Superior temporal gyrus (tissue), 1 donor: ENCODE data around the gene SLC35A2.

Experiments
- DNase-seq: peaks from one replicate; pipeline ENCODE4 v3.0.0-alpha.2; 2016; ENCODE audit errors: extremely low spot score

Gene SLC35A2

GRCh38 chrX:48911412-48912182 lies at the start of gene SLC35A2:
Gene SLC35A2, minus strand, starts transcription at chrX:48911646. Its CDS starts 10 bp downstream, at chrX:48911636.
- DNase-seq: peak; percentile 85

GRCh38 chrX:48960291-48960690 lies 48.8 kb upstream of the SLC35A2 start:
- no peak for DNase-seq

GRCh38 chrX:48958635-48959094 lies 47.2 kb upstream of the SLC35A2 start:
- DNase-seq: peak; percentile 13

GRCh38 chrX:48957827-48958634 lies 46.6 kb upstream of the SLC35A2 start:
- DNase-seq: peak; percentile 94

GRCh38 chrX:48957477-48957826 lies 46.0 kb upstream of the SLC35A2 start, which contains the start of gene OTUD5:
Gene OTUD5, minus strand, starts transcription at chrX:48957607. Its CDS starts 37 bp downstream, at chrX:48957570.
- DNase-seq: peak; percentile 55

GRCh38 chrX:48956728-48957414 lies 45.4 kb upstream of the SLC35A2 start:
- DNase-seq: no peak

- DNase-seq: no peak
Observed at GRCh38 chrX:48948589-48948988, 37.1 kb upstream of the SLC35A2 start.

GRCh38 chrX:48945517-48946348 lies 34.3 kb upstream of the SLC35A2 start:
- DNase-seq: peak; percentile 33

- no peak for DNase-seq
Observed at GRCh38 chrX:48942895-48943294, 31.4 kb upstream of the SLC35A2 start.

GRCh38 chrX:48940404-48940955 lies 29.0 kb upstream of the SLC35A2 start:
- no peak for DNase-seq

GRCh38 chrX:48939524-48940228 lies 28.2 kb upstream of the SLC35A2 start:
- no peak for DNase-seq

- DNase-seq: no peak
Observed at GRCh38 chrX:48938721-48939425, 27.4 kb upstream of the SLC35A2 start.

- no peak for DNase-seq
Observed at GRCh38 chrX:48937054-48937907, 25.8 kb upstream of the SLC35A2 start.

- no peak for DNase-seq
Observed at GRCh38 chrX:48936429-48937053, 25.1 kb upstream of the SLC35A2 start.

- DNase-seq: no peak
Observed at GRCh38 chrX:48935301-48935670, 23.8 kb upstream of the SLC35A2 start.

GRCh38 chrX:48934581-48935300 lies 23.3 kb upstream of the SLC35A2 start:
- DNase-seq: no peak

GRCh38 chrX:48933757-48934156 lies 22.3 kb upstream of the SLC35A2 start:
- no peak for DNase-seq
